GM18868 (cell line): ENCODE data around the gene AKR1C3.
"Not testable (repeated sequence)": the region's sequence is repeated elsewhere in the genome, so short reads cannot be mapped to it uniquely, and the experiment has no call there.

ENCODE experiments used
- ATAC-seq: cut with Tn5 transposase; IDR thresholded peaks from one replicate; pipeline ENCODE4 v1.9.1; 2021; ENCODE audit warnings: mild to moderate bottlenecking, moderate library complexity; ENCODE audit not compliant: unreplicated experiment

AKR1C3 gene

GRCh38 chr10:5088703-5089261 lies 5.4 kb upstream of the AKR1C3 start:
- ATAC-seq: no peak

GRCh38 chr10:5089865-5090264 lies 4.3 kb upstream of the AKR1C3 start:
- peak; percentile 70 for ATAC-seq

GRCh38 chr10:5090551-5090950 lies 3.7 kb upstream of the AKR1C3 start:
- ATAC-seq: no peak

GRCh38 chr10:5091196-5091595 lies 3.0 kb upstream of the AKR1C3 start:
- no peak for ATAC-seq

- ATAC-seq: no peak
These were observed 1.8 kb upstream of the AKR1C3 start for GRCh38 chr10:5092375-5092774.

- no peak for ATAC-seq
These were observed 1.1 kb upstream of the AKR1C3 start for GRCh38 chr10:5092848-5093790.

GRCh38 chr10:5095687-5096086 lies 1.5 kb downstream of the AKR1C3 start:
- no peak for ATAC-seq

- no peak for ATAC-seq
These were observed 1.9 kb downstream of the AKR1C3 start for GRCh38 chr10:5096108-5096507.

- ATAC-seq: not testable (repeated sequence)
These were observed 8.3 kb downstream of the AKR1C3 start for GRCh38 chr10:5102479-5102878.

GRCh38 chr10:5103481-5103880 lies 9.3 kb downstream of the AKR1C3 start:
- no peak for ATAC-seq

- no peak for ATAC-seq
These were observed 11.4 kb downstream of the AKR1C3 start for GRCh38 chr10:5105626-5106025.

GRCh38 chr10:5106553-5106952 lies 12.3 kb downstream of the AKR1C3 start:
- no peak for ATAC-seq

GRCh38 chr10:5107860-5108526 lies 13.8 kb downstream of the AKR1C3 start:
- no peak for ATAC-seq

GRCh38 chr10:5108658-5109416 lies 14.6 kb downstream of the AKR1C3 start:
- ATAC-seq: no peak

- ATAC-seq: not testable (repeated sequence)
These were observed 15.6 kb downstream of the AKR1C3 start for GRCh38 chr10:5109861-5110260.

- ATAC-seq: no peak
These were observed 22.4 kb downstream of the AKR1C3 start for GRCh38 chr10:5116621-5117020.

GRCh38 chr10:5117026-5117425 lies 22.8 kb downstream of the AKR1C3 start:
- no peak for ATAC-seq

GRCh38 chr10:5119997-5120396 lies 25.8 kb downstream of the AKR1C3 start:
- not testable (repeated sequence) for ATAC-seq

- ATAC-seq: no peak
These were observed 29.7 kb downstream of the AKR1C3 start for GRCh38 chr10:5123886-5124285.

GRCh38 chr10:5125315-5126044 lies 31.3 kb downstream of the AKR1C3 start:
- no peak for ATAC-seq
